B cell (primary cell): ENCODE data around the gene RBM27. TPM values are rescaled to one million over a fixed set of nuclear protein-coding genes. Genes with fewer than 3 reads are reported as not detected.
A peak's percentile ranks its signal among the peaks of the same experiment; 100 is the strongest.

ENCODE experiments used
- ATAC-seq: fragments of 200-7000 bp; cut with Tn5 transposase; one replicate; pipeline ENCODE4 v1.10.0; 2021; ENCODE audit warnings: low read depth, mild to moderate bottlenecking, moderate number of reproducible peaks, moderate library complexity
- CTCF ChIA-PET: fragments of 350-600 bp; sonication (Branson Sonifier 250); formaldehyde crosslinking; loops from one replicate; lab custom pipeline; 2021; ENCODE audit warnings: antibody characterized with exemption, inconsistent platforms; lab: Charles Lee
- POLR2A ChIA-PET: fragments of 350-600 bp; sonication (Branson Sonifier 250); formaldehyde crosslinking; loops from one replicate; lab custom pipeline; 2021; ENCODE audit warnings: antibody characterized with exemption; lab: Charles Lee
- DNase-seq: peaks from one replicate; pipeline ENCODE4 v3.0.0; 2013
- H2AFZ ChIP-seq: 2 replicates; pipeline ENCODE4 v1.6.1; 2012; ENCODE audit warnings: mild to moderate bottlenecking, low read depth, low read length; ENCODE audit not compliant: insufficient read depth, poor library complexity, severe bottlenecking
- H3K27ac ChIP-seq, 2 donors: 1 replicate in 1 of 2; 2 replicates in 1 of 2; pipeline ENCODE4 v1.5.1; 2012 to 2013; ENCODE audit warnings: low read length in 2 of 2, mild to moderate bottlenecking in 2 of 2, moderate library complexity in 1 of 2
- H3K27me3 ChIP-seq, 4 experiments: fragments of 200-600 bp in 1 of 4; sonication (generic) in 1 of 4; replicated peaks in 1 of 4; 1 replicate in 2 of 4; 2 replicates in 2 of 4; pipeline versions ENCODE4 v1.6.1 to v1.7.0; 2013 to 2016; ENCODE audit warnings: low read length in 3 of 4, mild to moderate bottlenecking in 2 of 4, mixed read lengths in 1 of 4, moderate library complexity in 1 of 4; ENCODE audit not compliant: insufficient read depth in 4 of 4, control insufficient read depth in 3 of 4; ENCODE audit errors: control extremely low read depth in 1 of 4
- H3K36me3 ChIP-seq, 2 experiments: replicated peaks in 1 of 2; 1 replicate in 1 of 2; 2 replicates in 1 of 2; pipeline versions ENCODE4 v1.6.1 to v1.7.1; 2013; ENCODE audit warnings: low read length in 1 of 2; ENCODE audit not compliant: insufficient read depth in 2 of 2, control insufficient read depth in 1 of 2; ENCODE audit errors: control extremely low read depth in 1 of 2, extremely low read depth in 1 of 2
- H3K4me1 ChIP-seq, 2 donors: fragments of 200-600 bp in 1 of 2; sonication (generic) in 1 of 2; 1 replicate in 1 of 2; 2 replicates in 1 of 2; pipeline versions ENCODE4 v1.5.1 to v1.6.1; 2013 to 2017; ENCODE audit warnings: low read length in 2 of 2; ENCODE audit not compliant: control insufficient read depth in 2 of 2, insufficient read depth in 2 of 2
- H3K4me2 ChIP-seq: replicated peaks from 2 replicates; pipeline ENCODE3; 2012; ENCODE audit warnings: mild to moderate bottlenecking, low read depth, low read length; ENCODE audit not compliant: poor library complexity, severe bottlenecking
- H3K4me3 ChIP-seq, 5 experiments: fragments of 200-600 bp in 1 of 5; sonication (generic) in 1 of 5; 1 replicate in 3 of 5; 2 replicates in 2 of 5; pipeline versions ENCODE4 v1.5.1 to v1.7.0; 2011 to 2016; ENCODE audit warnings: low read length in 4 of 5, mild to moderate bottlenecking in 4 of 5, low read depth in 2 of 5, control low read depth in 1 of 5, moderate library complexity in 1 of 5; ENCODE audit not compliant: insufficient read depth in 1 of 5; ENCODE audit errors: control extremely low read depth in 1 of 5, extremely low read depth in 1 of 5
- H3K79me2 ChIP-seq: fragments of 200-600 bp; sonication (generic); one replicate; pipeline ENCODE4 v1.6.0; 2016; ENCODE audit warnings: low read length; ENCODE audit not compliant: control insufficient read depth, insufficient read depth
- H3K9ac ChIP-seq: fragments of 200-600 bp; sonication (generic); 2 replicates; pipeline ENCODE4 v1.6.1; 2017; ENCODE audit warnings: mild to moderate bottlenecking, low read length, moderate library complexity
- H3K9me3 ChIP-seq, 3 donors: one replicate each; pipeline versions ENCODE4 v1.6.1 to v1.7.1; 2013; ENCODE audit warnings: low read length in 2 of 3; ENCODE audit not compliant: control insufficient read depth in 2 of 3, insufficient read depth in 1 of 3; ENCODE audit errors: control extremely low read depth in 1 of 3
- H4K20me1 ChIP-seq: 2 replicates; pipeline ENCODE4 v1.6.0; 2012; ENCODE audit warnings: mild to moderate bottlenecking, low read length; ENCODE audit not compliant: insufficient read depth, control insufficient read depth, poor library complexity, severe bottlenecking
- H3K27ac Mint-ChIP-seq: one replicate; pipeline ENCODE4 v1.8.0; 2021; ENCODE audit warnings: mixed read lengths
- H3K27me3 Mint-ChIP-seq: one replicate; pipeline ENCODE4 v1.8.0; 2021; ENCODE audit warnings: mixed read lengths
- H3K4me1 Mint-ChIP-seq: one replicate; pipeline ENCODE4 v1.8.0; 2021; ENCODE audit warnings: mixed read lengths
- H3K4me3 Mint-ChIP-seq: one replicate; pipeline ENCODE4 v1.8.0; 2021; ENCODE audit warnings: mixed read lengths
- H3K9me3 Mint-ChIP-seq: one replicate; pipeline ENCODE4 v1.8.0; 2022; ENCODE audit warnings: mixed read lengths; ENCODE audit not compliant: insufficient read depth
- EZH2 ChIP-seq: IDR thresholded peaks from 2 replicates; pipeline ENCODE4 v1.6.1; 2012; ENCODE audit warnings: borderline replicate concordance, low read depth, mild to moderate bottlenecking, moderate library complexity, low read length; ENCODE audit not compliant: insufficient read depth, poor library complexity, severe bottlenecking
- WGBS: methylation state at CpG from one replicate; pipeline ENCODE4 v1.1.5; 2013; ENCODE audit warnings: missing lambda C conversion rate; ENCODE audit not compliant: insufficient coverage; 5-methylcytosine and 5-hydroxymethylcytosine counted together
- intact Hi-C: fragments of 100-400 bp; cut with micrococcal nuclease; formaldehyde crosslinking; loops from one replicate; pipeline ENCODE4 v1.10.0; 2022
- polyA minus RNA-seq: library from RNA; depleted of rRNA, polyadenylated mRNA; stranded (reverse); fragments of >200 nt; gene quantifications from 2 replicates; pipeline ENCODE4 v1.2.3, GENCODE V29; 2012
- polyA plus RNA-seq: library from polyadenylated mRNA; depleted of rRNA; stranded (reverse); fragments of >200 nt; gene quantifications from 2 replicates; pipeline ENCODE4 v1.2.3, GENCODE V29; 2012
- total RNA-seq, 2 donors: library from RNA; stranded (reverse); fragments of 120-200 nt in 1 of 2; gene quantifications; 1 replicate in 1 of 2; 2 replicates in 1 of 2; pipeline versions ENCODE4 v1.2.3 to v1.2.4, GENCODE V29; 2013 to 2022
- TF ChIP-seq, protein P1 (sequence below): fragments of 200-600 bp; IDR thresholded peaks from one replicate; pipeline ENCODE4 v1.8.0; 2022; ENCODE audit warnings: antibody characterized with exemption, mild to moderate bottlenecking

RBM27 gene, protein sequence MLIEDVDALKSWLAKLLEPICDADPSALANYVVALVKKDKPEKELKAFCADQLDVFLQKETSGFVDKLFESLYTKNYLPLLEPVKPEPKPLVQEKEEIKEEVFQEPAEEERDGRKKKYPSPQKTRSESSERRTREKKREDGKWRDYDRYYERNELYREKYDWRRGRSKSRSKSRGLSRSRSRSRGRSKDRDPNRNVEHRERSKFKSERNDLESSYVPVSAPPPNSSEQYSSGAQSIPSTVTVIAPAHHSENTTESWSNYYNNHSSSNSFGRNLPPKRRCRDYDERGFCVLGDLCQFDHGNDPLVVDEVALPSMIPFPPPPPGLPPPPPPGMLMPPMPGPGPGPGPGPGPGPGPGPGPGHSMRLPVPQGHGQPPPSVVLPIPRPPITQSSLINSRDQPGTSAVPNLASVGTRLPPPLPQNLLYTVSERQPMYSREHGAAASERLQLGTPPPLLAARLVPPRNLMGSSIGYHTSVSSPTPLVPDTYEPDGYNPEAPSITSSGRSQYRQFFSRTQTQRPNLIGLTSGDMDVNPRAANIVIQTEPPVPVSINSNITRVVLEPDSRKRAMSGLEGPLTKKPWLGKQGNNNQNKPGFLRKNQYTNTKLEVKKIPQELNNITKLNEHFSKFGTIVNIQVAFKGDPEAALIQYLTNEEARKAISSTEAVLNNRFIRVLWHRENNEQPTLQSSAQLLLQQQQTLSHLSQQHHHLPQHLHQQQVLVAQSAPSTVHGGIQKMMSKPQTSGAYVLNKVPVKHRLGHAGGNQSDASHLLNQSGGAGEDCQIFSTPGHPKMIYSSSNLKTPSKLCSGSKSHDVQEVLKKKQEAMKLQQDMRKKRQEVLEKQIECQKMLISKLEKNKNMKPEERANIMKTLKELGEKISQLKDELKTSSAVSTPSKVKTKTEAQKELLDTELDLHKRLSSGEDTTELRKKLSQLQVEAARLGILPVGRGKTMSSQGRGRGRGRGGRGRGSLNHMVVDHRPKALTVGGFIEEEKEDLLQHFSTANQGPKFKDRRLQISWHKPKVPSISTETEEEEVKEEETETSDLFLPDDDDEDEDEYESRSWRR
- total RNA-seq (28.7 and 29.8 TPM in 2 replicates), polyA plus RNA-seq (7.4 and 11.0 TPM in 2 replicates), polyA minus RNA-seq (46.3 and 50.2 TPM in 2 replicates)
- total RNA-seq (2013): 31.2 TPM

DNA sequence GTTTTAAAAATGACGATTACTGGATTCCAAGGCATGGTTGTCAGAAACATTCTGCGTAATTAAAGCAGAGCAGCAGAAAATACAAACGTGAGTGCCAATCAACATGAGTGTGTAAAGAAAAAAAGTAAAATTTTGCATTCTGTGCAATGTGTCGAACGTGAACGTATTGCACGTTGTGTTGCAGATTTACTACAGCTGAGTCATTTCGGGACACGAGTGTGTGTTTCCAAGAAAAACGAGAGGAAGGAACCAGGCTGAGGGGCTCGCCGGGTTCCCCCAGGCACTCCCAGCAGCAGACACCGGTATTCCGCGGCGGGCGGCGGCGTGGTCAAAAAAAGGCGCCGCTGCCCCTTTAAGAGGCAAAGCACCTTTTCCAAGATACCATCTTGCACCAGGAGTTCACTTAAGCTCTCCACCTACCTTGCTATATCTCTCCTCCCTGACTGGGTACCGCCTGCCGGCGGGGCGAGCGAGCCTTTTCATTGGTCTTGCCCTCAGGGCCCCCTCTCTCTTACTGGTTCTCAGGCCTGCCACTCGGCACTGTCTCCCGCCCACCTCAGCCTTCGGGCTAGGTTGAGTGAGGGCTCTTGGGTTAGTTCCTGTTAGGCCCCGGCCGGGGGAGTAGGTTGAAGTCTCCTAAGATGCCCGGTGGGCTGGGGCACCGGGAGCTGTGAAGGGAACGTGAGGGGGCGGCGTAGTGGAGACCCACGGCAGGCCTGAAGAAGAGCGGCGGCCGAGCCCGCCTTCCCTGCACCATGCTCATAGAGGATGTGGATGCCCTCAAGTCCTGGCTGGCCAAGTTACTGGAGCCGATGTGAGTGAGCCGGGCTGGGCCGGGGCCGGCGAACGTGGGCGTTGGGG is at the start of gene RBM27:
Gene RBM27, plus strand, starts transcription at position 595 of the 861 bp plus-strand sequence. Its CDS starts 161 bp downstream, at position 756.
- no peak within 1 kb of the TSS for H3K27ac Mint-ChIP-seq
- H4K20me1 ChIP-seq: no peaks in the 10 kb centered on the region
- H3K27ac ChIP-seq: peak within 1 kb of the TSS; percentile 75 to 89
- H3K4me1 Mint-ChIP-seq: peaks cover 15% of the 10 kb centered on the region
- CTCF ChIA-PET: interaction anchor here (1.2 kb wide), 1 partner anchor 20 kb away, joined by 5 read pairs; the partner anchor contains the start of gene LARS1
- DNase-seq: peak; percentile 99
- H3K36me3 ChIP-seq: no peaks in the 10 kb centered on the region
- intact Hi-C loops: loop anchor here (1.0 to 2.0 kb wide), 3 partner anchors 21 to 244 kb away; partner anchors contain the start of genes LARS1 and TCERG1
- H3K27me3 Mint-ChIP-seq: no peaks in the 10 kb centered on the region
- H2AFZ ChIP-seq: peak within 1 kb of the TSS; percentile 85
- H3K9me3 ChIP-seq: no peaks in the 10 kb centered on the region
- TF ChIP-seq EZH2: no peak
- TF ChIP-seq, protein P1, sequence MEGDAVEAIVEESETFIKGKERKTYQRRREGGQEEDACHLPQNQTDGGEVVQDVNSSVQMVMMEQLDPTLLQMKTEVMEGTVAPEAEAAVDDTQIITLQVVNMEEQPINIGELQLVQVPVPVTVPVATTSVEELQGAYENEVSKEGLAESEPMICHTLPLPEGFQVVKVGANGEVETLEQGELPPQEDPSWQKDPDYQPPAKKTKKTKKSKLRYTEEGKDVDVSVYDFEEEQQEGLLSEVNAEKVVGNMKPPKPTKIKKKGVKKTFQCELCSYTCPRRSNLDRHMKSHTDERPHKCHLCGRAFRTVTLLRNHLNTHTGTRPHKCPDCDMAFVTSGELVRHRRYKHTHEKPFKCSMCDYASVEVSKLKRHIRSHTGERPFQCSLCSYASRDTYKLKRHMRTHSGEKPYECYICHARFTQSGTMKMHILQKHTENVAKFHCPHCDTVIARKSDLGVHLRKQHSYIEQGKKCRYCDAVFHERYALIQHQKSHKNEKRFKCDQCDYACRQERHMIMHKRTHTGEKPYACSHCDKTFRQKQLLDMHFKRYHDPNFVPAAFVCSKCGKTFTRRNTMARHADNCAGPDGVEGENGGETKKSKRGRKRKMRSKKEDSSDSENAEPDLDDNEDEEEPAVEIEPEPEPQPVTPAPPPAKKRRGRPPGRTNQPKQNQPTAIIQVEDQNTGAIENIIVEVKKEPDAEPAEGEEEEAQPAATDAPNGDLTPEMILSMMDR: no peak
- 1% methylated on average over 33 of the region's 48 CpGs for WGBS
- H3K4me3 ChIP-seq: peak within 1 kb of the TSS; percentile 67 to 94 (median 77)
- H3K27me3 ChIP-seq: no peaks in the 10 kb centered on the region
- peak within 1 kb of the TSS; percentile 92 for H3K9ac ChIP-seq
- no peak within 1 kb of the TSS for H3K4me3 Mint-ChIP-seq
- peaks cover 23 to 28% of the 10 kb centered on the region in 2 donors for H3K4me1 ChIP-seq
- H3K79me2 ChIP-seq: peaks cover 56% of the 10 kb centered on the region
- H3K4me2 ChIP-seq: peak within 1 kb of the TSS; percentile 86
- peak; percentile 100 for ATAC-seq
- H3K9me3 Mint-ChIP-seq: no peaks in the 10 kb centered on the region
- POLR2A ChIA-PET: interaction anchor here (0.6 to 1.3 kb wide), 2 partner anchors 21 to 43 kb away, joined by 4 to 9 read pairs; partner anchors contain the start of gene LARS1
